Neural cell (in vitro differentiated cells): ENCODE measurements around the gene IMPG2. TPM values are rescaled to one million over a fixed set of nuclear protein-coding genes. Genes with fewer than 3 reads are reported as not detected.

Experiments
- H2AFZ ChIP-seq: fragments of 200-600, 300-800 bp; sonication (generic), shearing (Covaris generic); 2 replicates; pipeline ENCODE4 v1.6.0; 2014; ENCODE audit warnings: low read depth, mild to moderate bottlenecking, antibody characterized with exemption, low read length, moderate library complexity
- H3F3A ChIP-seq: fragments of 200-600 bp; shearing (Covaris generic); 2 replicates; pipeline ENCODE4 v1.6.1; 2016; ENCODE audit warnings: mild to moderate bottlenecking, moderate library complexity, mixed read lengths, antibody characterized with exemption, low read length; ENCODE audit not compliant: insufficient read depth, poor library complexity, severe bottlenecking
- H3K27ac ChIP-seq: fragments of 200-600, 300-800 bp; sonication (generic), shearing (Covaris generic); 2 replicates; pipeline ENCODE4 v1.5.1; 2014; ENCODE audit warnings: mild to moderate bottlenecking, low read length, moderate library complexity
- H3K27me3 ChIP-seq: fragments of 300-800, 200-600 bp; sonication (generic), shearing (Covaris generic); 2 replicates; pipeline ENCODE4 v1.6.0; 2014; ENCODE audit warnings: mild to moderate bottlenecking, low read depth, low read length, moderate library complexity; ENCODE audit not compliant: insufficient read depth
- H3K36me3 ChIP-seq: fragments of 300-800, 200-600 bp; sonication (generic), shearing (Covaris generic); 2 replicates; pipeline ENCODE4 v1.5.1; 2014; ENCODE audit warnings: mild to moderate bottlenecking, antibody characterized with exemption, low read length, moderate library complexity; ENCODE audit not compliant: insufficient read depth
- H3K4me2 ChIP-seq: fragments of 300-800, 200-600 bp; sonication (generic), shearing (Covaris generic); 2 replicates; pipeline ENCODE4 v1.6.0; 2014; ENCODE audit warnings: mild to moderate bottlenecking, low read length
- H3K4me3 ChIP-seq: fragments of 300-800, 200-600 bp; sonication (generic), shearing (Covaris generic); 2 replicates; pipeline ENCODE4 v1.5.1; 2014; ENCODE audit warnings: mild to moderate bottlenecking, low read length, moderate library complexity
- H3K79me2 ChIP-seq: fragments of 200-600 bp; shearing (Covaris generic); replicated peaks from 2 replicates; pipeline ENCODE4 v1.6.0; 2014; ENCODE audit warnings: mild to moderate bottlenecking, low read length, moderate library complexity; ENCODE audit not compliant: insufficient read depth
- H3K9ac ChIP-seq: fragments of 300-800, 200-600 bp; sonication (generic), shearing (Covaris generic); 2 replicates; pipeline ENCODE4 v1.6.1; 2016; ENCODE audit warnings: mild to moderate bottlenecking, low read length, mixed read lengths
- H3K9me2 ChIP-seq: fragments of 200-600 bp; shearing (Covaris generic); 2 replicates; pipeline ENCODE4 v1.6.1; 2016; ENCODE audit warnings: mild to moderate bottlenecking, low read length, mixed read lengths; ENCODE audit not compliant: insufficient read depth
- H3K9me3 ChIP-seq: fragments of 200-600, 300-800 bp; sonication (generic), shearing (Covaris generic); 2 replicates; pipeline ENCODE4 v1.6.1; 2016; ENCODE audit warnings: mild to moderate bottlenecking, mixed run types, low read length, moderate library complexity, mixed read lengths
- H4K20me1 ChIP-seq: fragments of 200-600 bp; shearing (Covaris generic); 2 replicates; pipeline ENCODE4 v1.6.1; 2016; ENCODE audit warnings: mild to moderate bottlenecking, mixed run types; ENCODE audit not compliant: insufficient read depth
- EP300 ChIP-seq: fragments of 450-650 bp; conservative IDR thresholded peaks from 2 replicates; pipeline ENCODE4 v1.6.1; 2014; ENCODE audit warnings: antibody characterized with exemption, mild to moderate bottlenecking, moderate library complexity; ENCODE audit not compliant: poor library complexity, severe bottlenecking
- EZH2 ChIP-seq: fragments of 200-600, 300-800 bp; shearing (Covaris generic), sonication (generic); IDR thresholded peaks from 2 replicates; pipeline ENCODE4 v1.6.1; 2014; ENCODE audit warnings: antibody characterized with exemption, low read length, borderline replicate concordance, mild to moderate bottlenecking; ENCODE audit not compliant: insufficient read depth, poor library complexity, severe bottlenecking
- MXI1 ChIP-seq: fragments of 450-650 bp; conservative IDR thresholded peaks from 2 replicates; pipeline ENCODE4 v1.6.1; 2014; ENCODE audit warnings: antibody characterized with exemption, mild to moderate bottlenecking; ENCODE audit not compliant: poor library complexity, severe bottlenecking
- POLR2AphosphoS5 ChIP-seq: IDR thresholded peaks from 2 replicates; pipeline ENCODE4 v1.6.1; 2012
- RAD21 ChIP-seq: fragments of 450-650 bp; conservative IDR thresholded peaks from 2 replicates; pipeline ENCODE4 v1.6.1; 2014; ENCODE audit warnings: antibody characterized with exemption, mild to moderate bottlenecking, moderate library complexity
- SMC3 ChIP-seq: fragments of 450-650 bp; conservative IDR thresholded peaks from 2 replicates; pipeline ENCODE4 v1.6.1; 2014; ENCODE audit warnings: antibody characterized with exemption, mild to moderate bottlenecking, moderate library complexity; ENCODE audit not compliant: poor library complexity
- TAF1 ChIP-seq: IDR thresholded peaks from 2 replicates; pipeline ENCODE4 v1.6.1; 2012; ENCODE audit warnings: low read depth
- polyA plus RNA-seq: library from polyadenylated mRNA; depleted of rRNA; stranded (reverse); fragments of >200 nt; gene quantifications from 2 replicates; pipeline ENCODE4 v1.2.3, GENCODE V29; 2014
- TF ChIP-seq, protein P1 (sequence below): IDR thresholded peaks from 2 replicates; pipeline ENCODE4 v1.6.1; 2012; ENCODE audit warnings: borderline replicate concordance
- TF ChIP-seq, protein P2 (sequence below): fragments of 450-650 bp; IDR thresholded peaks from 2 replicates; pipeline ENCODE4 v1.5.1; 2014; ENCODE audit warnings: antibody characterized with exemption, mild to moderate bottlenecking, moderate library complexity; ENCODE audit not compliant: poor library complexity, severe bottlenecking

Gene IMPG2
- polyA plus RNA-seq, 1 donor from 2014 or later = 6.3 TPM

DNA sequence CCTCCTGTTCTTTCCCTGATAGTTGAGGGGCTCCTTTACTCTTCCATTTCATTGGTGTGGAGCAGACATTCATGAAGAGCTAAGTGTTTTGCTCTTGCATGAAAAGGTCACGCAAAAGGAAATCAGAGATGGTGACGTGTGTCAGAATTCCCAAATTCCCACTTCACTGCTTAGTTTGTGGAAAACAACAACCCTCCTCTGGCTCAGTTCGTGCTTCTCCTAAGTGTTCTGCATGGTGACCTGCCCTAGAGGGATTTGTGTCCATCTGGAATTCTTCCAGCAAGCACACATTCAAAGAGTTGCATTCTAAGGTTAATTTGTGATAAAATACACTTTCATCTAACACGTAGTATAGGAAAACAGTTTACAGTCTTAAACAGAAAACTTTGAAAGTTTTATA is 95.6 kb downstream of the IMPG2 start:
- TF ChIP-seq SMC3 (no peak), EP300 (no peak), EZH2 (no peak), MXI1 (no peak), TAF1 (no peak), RAD21 (no peak), POLR2AphosphoS5 (no peak)
- TF ChIP-seq, protein P1, sequence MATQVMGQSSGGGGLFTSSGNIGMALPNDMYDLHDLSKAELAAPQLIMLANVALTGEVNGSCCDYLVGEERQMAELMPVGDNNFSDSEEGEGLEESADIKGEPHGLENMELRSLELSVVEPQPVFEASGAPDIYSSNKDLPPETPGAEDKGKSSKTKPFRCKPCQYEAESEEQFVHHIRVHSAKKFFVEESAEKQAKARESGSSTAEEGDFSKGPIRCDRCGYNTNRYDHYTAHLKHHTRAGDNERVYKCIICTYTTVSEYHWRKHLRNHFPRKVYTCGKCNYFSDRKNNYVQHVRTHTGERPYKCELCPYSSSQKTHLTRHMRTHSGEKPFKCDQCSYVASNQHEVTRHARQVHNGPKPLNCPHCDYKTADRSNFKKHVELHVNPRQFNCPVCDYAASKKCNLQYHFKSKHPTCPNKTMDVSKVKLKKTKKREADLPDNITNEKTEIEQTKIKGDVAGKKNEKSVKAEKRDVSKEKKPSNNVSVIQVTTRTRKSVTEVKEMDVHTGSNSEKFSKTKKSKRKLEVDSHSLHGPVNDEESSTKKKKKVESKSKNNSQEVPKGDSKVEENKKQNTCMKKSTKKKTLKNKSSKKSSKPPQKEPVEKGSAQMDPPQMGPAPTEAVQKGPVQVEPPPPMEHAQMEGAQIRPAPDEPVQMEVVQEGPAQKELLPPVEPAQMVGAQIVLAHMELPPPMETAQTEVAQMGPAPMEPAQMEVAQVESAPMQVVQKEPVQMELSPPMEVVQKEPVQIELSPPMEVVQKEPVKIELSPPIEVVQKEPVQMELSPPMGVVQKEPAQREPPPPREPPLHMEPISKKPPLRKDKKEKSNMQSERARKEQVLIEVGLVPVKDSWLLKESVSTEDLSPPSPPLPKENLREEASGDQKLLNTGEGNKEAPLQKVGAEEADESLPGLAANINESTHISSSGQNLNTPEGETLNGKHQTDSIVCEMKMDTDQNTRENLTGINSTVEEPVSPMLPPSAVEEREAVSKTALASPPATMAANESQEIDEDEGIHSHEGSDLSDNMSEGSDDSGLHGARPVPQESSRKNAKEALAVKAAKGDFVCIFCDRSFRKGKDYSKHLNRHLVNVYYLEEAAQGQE = no peak
- TF ChIP-seq, protein P2, sequence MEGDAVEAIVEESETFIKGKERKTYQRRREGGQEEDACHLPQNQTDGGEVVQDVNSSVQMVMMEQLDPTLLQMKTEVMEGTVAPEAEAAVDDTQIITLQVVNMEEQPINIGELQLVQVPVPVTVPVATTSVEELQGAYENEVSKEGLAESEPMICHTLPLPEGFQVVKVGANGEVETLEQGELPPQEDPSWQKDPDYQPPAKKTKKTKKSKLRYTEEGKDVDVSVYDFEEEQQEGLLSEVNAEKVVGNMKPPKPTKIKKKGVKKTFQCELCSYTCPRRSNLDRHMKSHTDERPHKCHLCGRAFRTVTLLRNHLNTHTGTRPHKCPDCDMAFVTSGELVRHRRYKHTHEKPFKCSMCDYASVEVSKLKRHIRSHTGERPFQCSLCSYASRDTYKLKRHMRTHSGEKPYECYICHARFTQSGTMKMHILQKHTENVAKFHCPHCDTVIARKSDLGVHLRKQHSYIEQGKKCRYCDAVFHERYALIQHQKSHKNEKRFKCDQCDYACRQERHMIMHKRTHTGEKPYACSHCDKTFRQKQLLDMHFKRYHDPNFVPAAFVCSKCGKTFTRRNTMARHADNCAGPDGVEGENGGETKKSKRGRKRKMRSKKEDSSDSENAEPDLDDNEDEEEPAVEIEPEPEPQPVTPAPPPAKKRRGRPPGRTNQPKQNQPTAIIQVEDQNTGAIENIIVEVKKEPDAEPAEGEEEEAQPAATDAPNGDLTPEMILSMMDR = no peak
- H3F3A ChIP-seq = no peaks in the 10 kb centered on the region
- no peaks in the 10 kb centered on the region for H3K27me3 ChIP-seq
- H3K27ac ChIP-seq = no peak overlapping the region
- H3K9me2 ChIP-seq = no peaks in the 10 kb centered on the region
- no peaks in the 10 kb centered on the region for H4K20me1 ChIP-seq
- H3K36me3 ChIP-seq = no peaks in the 10 kb centered on the region
- H3K9me3 ChIP-seq = no peaks in the 10 kb centered on the region
- H3K79me2 ChIP-seq = no peaks in the 10 kb centered on the region
- H2AFZ ChIP-seq = no peak overlapping the region
- H3K4me3 ChIP-seq = no peak overlapping the region
- H3K4me2 ChIP-seq = no peak overlapping the region
- H3K9ac ChIP-seq = no peak overlapping the region

DNA sequence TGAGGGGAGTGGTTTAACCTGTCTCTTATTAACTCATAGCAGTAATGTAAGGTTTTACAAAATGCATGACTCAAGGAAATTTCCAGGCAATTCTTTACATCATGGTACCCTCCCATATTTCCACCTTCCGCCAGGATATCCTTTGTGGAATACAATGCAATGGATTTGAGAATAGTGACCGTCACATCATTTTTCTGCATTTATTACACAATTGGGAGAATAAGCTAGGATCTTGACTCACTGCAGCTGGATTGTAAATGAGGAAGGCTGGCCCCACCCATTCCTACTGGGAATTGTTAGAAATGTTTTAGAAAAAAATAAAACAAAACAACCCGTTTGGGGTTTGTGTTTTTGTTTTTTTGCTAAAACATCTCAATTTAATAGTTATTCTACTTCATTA is 97.4 kb downstream of the IMPG2 start:
- no peak overlapping the region for H3K4me3 ChIP-seq
- H3K9me3 ChIP-seq = no peaks in the 10 kb centered on the region
- H3K9me2 ChIP-seq = no peaks in the 10 kb centered on the region
- H3K79me2 ChIP-seq = no peaks in the 10 kb centered on the region
- no peak for TF ChIP-seq EP300
- TF ChIP-seq POLR2AphosphoS5 = no peak
- TF ChIP-seq RAD21 = no peak
- TF ChIP-seq TAF1 = no peak
- TF ChIP-seq, protein P1 = no peak
- TF ChIP-seq MXI1 = no peak
- no peak for TF ChIP-seq EZH2
- TF ChIP-seq SMC3 = no peak
- TF ChIP-seq, protein P2 = no peak
- no peaks in the 10 kb centered on the region for H3K27me3 ChIP-seq
- no peak overlapping the region for H3K9ac ChIP-seq
- no peaks in the 10 kb centered on the region for H4K20me1 ChIP-seq
- no peak overlapping the region for H3K4me2 ChIP-seq
- no peaks in the 10 kb centered on the region for H3F3A ChIP-seq
- no peaks in the 10 kb centered on the region for H3K36me3 ChIP-seq
- H2AFZ ChIP-seq = no peak overlapping the region
- no peak overlapping the region for H3K27ac ChIP-seq
